Posterior cingulate gyrus (tissue), 11 donors: ENCODE results near the gene ATP11A.
A peak's percentile ranks its signal among the peaks of the same experiment; 100 is the strongest.

Source experiments
- DNase-seq, 10 donors: peaks; one replicate each; pipeline versions ENCODE4 v3.0.0 to v3.0.0-alpha.2; 2020 to 2021; ENCODE audit warnings: mixed read lengths in 3 of 10
- intact Hi-C: fragments of 100-400 bp; cut with DNase I; formaldehyde crosslinking; loops from one replicate; pipeline ENCODE4 v1.15.1; 2023

The ATP11A gene

DNA sequence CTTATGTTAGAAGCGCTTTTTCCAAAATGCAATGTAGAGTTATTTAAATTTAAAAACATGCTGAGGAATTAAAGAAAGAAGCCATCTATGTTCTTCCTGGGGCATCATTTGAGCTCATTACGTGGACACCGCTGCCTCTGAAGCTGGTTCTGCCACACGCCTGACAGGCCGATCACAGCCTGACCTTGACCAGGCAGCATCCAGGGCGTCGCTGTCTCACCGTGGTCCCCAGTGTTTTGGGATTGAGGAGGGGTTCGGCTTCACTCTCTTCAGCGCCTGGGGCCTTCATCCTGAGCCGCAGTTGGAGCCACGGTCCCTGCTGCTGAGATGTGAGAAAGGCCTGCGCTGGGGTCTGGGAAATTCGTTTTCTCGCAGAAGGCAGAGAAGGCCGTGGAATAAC, 64.0 kb downstream of the ATP11A start:
- peak in 3 of 10 donors; percentile 59 to 75 (median 69) for DNase-seq
- intact Hi-C loops = no loop called here

- peak in 3 of 10 donors; percentile 58 to 78 (median 77) for DNase-seq
- intact Hi-C loops = no loop called here
Observed at GRCh38 chr13:112754281-112755025, 64.6 kb downstream of the ATP11A start.

- peak in 3 of 10 donors; percentile 9 to 73 (median 31) for DNase-seq
- intact Hi-C loops = no loop called here
Observed at GRCh38 chr13:112755331-112755730, 65.5 kb downstream of the ATP11A start.

DNA sequence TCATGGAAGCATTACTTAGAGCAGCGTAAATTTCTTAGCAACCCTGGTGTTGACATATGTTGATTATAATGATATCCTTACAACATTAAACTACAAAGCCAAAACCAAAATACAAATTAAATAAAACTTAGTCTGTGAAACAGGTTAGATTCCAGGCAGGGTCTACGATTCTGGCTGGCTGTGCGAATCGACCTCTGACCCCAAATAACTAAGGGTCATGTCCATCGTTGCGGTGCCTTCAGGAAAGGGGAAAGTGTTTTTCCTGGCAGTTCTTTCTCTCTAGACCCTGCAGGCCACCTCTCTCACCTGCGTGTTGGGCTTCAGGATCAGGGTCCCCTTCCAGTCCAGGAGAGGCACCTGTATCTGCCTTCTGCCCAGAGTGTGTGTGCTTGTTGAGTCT, 66.2 kb downstream of the ATP11A start:
- DNase-seq = peak in 1 of 10 donors; percentile 27
- intact Hi-C loops = no loop called here

DNA sequence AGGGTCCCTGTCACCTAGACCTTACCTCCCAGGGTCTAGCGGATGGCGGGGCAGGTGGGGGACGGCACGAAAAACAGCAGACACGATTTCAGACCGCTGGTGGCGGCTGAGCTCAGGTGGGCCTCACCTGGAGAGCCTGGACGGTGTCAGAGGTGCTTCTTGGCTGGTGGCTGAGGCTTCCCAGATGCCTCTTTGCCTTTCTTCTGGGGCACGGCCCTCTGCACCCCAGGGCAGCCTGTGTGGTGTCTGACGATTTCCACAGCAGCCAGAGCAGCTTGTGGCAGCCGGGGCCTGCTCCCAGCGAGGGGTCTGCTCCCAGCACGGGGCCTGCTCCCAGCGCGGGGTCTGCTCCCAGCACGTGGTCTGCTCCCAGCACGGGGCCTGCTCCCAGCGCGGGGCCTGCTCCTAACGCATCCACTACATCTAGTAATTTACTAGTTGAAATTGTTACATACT, 66.7 kb downstream of the ATP11A start:
- DNase-seq = peak in 4 of 10 donors; percentile 31 to 79 (median 74)
- intact Hi-C loops = no loop called here

- peak in 9 of 10 donors; percentile 57 to 96 (median 75) for DNase-seq
- intact Hi-C loops = no loop called here
Observed at GRCh38 chr13:112756967-112757758, 67.3 kb downstream of the ATP11A start.

- peak in 3 of 10 donors; percentile 54 to 81 (median 55) for DNase-seq
- intact Hi-C loops = no loop called here
Observed at GRCh38 chr13:112757759-112758086, 67.9 kb downstream of the ATP11A start.

GRCh38 chr13:112759053-112759452, 69.2 kb downstream of the ATP11A start:
- intact Hi-C loops = no loop called here
- peak in 3 of 10 donors; percentile 16 to 48 (median 38) for DNase-seq

DNA sequence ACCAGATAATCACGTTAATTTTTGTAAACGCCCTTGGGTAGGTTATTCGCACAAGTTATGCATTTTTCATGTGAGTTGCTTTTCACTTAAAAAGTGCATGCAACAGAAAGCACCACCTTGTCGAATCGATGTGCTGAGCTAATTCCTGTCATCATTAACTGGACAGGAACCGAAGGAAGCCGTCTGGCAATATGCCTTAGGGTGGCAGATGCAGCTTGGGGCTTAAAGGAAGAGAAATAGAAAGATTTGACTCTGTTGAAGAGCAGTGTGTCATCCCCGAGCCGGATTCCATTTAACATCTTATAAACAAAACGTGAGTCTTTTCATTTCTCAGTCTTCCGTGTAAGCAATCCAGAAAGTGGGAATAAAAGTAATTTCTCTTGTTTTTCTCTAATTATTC, 70.0 kb downstream of the ATP11A start:
- intact Hi-C loops = loop anchor here (5.0 kb wide), 1 partner anchor 68 kb away; the partner anchor contains the start of gene ATP11A
- DNase-seq = peak in 3 of 10 donors; percentile 13 to 31 (median 25)

GRCh38 chr13:112760435-112760834, 70.6 kb downstream of the ATP11A start:
- DNase-seq = peak in 1 of 10 donors; percentile 5
- intact Hi-C loops = loop anchor here (5.0 kb wide), 1 partner anchor 68 kb away; the partner anchor contains the start of gene ATP11A

GRCh38 chr13:112760931-112761330, 71.1 kb downstream of the ATP11A start:
- DNase-seq = peak in 3 of 10 donors; percentile 21 to 33 (median 23)
- intact Hi-C loops = loop anchor here (5.0 kb wide), 1 partner anchor 69 kb away; the partner anchor contains the start of gene ATP11A

GRCh38 chr13:112761701-112762689, 72.2 kb downstream of the ATP11A start:
- peak in 3 of 10 donors; percentile 36 to 77 (median 39) for DNase-seq
- intact Hi-C loops = loop anchor here (5.0 kb wide), 1 partner anchor 70 kb away; the partner anchor contains the start of gene ATP11A

- intact Hi-C loops = loop anchor here (5.0 kb wide), 1 partner anchor 70 kb away; the partner anchor contains the start of gene ATP11A
- peak in 4 of 10 donors; percentile 35 to 79 (median 60) for DNase-seq
Observed at GRCh38 chr13:112762690-112763080, 72.8 kb downstream of the ATP11A start.

DNA sequence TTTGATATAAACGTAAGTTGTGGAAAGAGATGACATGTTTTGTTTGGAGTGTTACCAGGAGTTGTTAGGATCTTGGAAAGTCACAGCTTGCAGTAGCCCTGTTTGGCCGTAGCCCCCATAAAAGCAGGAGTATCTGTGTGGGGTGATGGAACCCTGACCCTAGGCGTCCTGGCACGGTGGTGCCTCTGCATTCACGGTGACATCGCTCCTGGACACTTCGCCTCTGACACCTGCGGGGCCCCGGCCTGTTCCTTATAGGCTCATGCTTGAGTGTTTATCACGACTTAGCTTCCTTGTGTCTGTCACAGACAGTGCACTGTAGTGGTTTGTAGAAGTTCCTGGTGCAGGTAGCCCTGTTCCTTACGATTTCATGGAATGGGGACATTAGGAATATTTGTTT, 74.2 kb downstream of the ATP11A start:
- intact Hi-C loops = loop anchor here (5.0 kb wide), 1 partner anchor 72 kb away; the partner anchor contains the start of gene ATP11A

DNA sequence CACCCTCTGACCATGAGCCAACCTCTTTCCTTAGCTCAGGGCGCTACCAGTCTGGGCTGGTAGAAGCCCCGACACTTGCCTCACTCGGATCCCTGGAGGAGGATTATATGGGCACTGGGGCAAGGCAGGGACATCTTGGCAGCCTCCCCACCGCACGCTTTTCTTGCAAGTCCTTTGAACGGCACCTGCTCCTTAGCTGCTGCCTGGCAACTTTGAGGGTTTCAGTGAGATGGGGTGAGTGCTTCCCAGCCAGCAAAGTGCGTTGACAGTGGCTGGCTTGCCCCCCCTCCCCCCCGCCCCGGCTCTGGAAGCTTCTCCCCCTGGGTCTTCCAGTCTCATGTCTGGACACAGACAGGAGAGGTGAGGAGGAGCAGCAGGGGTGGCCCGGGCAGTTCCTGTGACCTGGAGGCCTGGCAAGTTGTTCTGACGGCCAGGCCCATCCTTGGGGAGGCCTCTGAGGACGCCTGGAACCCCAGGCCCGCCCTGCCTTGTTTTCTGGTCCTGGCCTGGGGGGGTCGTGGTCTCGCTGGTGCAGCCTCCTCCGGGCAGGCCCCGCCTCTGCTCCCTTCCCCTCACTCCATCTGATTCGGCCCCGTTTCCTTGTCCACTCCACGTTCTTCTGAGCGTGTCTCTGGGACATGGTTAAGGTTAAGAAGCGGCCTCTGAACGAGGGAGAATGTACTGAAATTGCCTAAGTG, 75.2 kb downstream of the ATP11A start:
- DNase-seq = peak in 3 of 10 donors; percentile 59 to 75 (median 75)

More for the DNA sequence above, 74.2 kb downstream of the ATP11A start:
- DNase-seq = peak in 3 of 10 donors; percentile 20 to 50 (median 46)

GRCh38 chr13:112765731-112766130, 75.9 kb downstream of the ATP11A start:
- intact Hi-C loops = no loop called here
- DNase-seq = peak in 3 of 10 donors; percentile 46 to 73 (median 64)

More for the DNA sequence above, 75.2 kb downstream of the ATP11A start:
- intact Hi-C loops = loop anchor here (5.0 kb wide), 1 partner anchor 73 kb away; the partner anchor contains the start of gene ATP11A

GRCh38 chr13:112766336-112766735, 76.5 kb downstream of the ATP11A start:
- peak in 3 of 10 donors; percentile 39 to 72 (median 60) for DNase-seq
- intact Hi-C loops = no loop called here
